Measurements from ENCODE around the gene OTULIN. TPM values are rescaled to one million over a fixed set of nuclear protein-coding genes. Genes with fewer than 3 reads are reported as not detected.

Gene OTULIN
- total and polyA plus RNA-seq, 2 of the 13 experiments (the other 11 are each of a cell fraction or from before 2014, with no cell fraction given) = 7.0 to 34.8 TPM

DNA sequence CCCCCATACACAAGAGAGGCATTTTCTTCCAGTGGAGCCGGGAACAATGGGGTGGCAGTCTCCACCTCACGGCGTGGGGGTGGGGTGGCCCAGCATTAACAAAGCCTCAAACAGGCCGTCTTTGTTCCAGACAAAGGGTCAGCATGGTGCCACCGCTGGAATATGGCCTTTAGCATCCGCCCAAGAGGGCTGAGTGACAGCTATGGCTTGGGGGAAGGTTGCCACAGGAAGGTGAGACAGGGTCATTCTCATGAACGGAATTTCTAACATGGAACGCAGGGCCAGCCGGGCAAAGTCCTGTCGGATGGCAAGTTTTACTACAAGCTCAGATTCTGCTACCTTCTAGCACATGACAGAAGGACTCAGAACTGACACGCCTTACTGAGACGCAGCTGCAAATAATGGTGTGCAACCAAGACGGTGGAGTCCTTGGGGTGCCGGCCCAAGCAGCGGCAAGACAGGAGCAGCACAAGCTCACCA lies 64.0 kb downstream of the OTULIN start (continued):
- TF ChIP-seq, protein P1, sequence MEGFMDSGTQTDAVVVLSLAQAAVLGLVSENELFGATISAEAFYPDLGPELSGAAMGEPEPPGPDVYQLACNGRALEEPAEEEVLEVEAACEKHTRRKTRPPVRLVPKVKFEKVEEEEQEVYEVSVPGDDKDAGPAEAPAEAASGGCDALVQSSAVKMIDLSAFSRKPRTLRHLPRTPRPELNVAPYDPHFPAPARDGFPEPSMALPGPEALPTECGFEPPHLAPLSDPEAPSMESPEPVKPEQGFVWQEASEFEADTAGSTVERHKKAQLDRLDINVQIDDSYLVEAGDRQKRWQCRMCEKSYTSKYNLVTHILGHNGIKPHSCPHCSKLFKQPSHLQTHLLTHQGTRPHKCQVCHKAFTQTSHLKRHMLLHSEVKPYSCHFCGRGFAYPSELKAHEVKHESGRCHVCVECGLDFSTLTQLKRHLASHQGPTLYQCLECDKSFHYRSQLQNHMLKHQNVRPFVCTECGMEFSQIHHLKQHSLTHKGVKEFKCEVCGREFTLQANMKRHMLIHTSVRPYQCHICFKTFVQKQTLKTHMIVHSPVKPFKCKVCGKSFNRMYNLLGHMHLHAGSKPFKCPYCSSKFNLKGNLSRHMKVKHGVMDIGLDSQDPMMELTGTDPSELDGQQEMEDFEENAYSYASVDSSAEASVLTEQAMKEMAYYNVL (CRISPR knock-in tag; IDR thresholded peaks at IDR 0.05; ENCODE audit: borderline replicate concordance) = peak; percentile 85; the same call in 1 of the 2 replicates
- TF ChIP-seq, protein P2, sequence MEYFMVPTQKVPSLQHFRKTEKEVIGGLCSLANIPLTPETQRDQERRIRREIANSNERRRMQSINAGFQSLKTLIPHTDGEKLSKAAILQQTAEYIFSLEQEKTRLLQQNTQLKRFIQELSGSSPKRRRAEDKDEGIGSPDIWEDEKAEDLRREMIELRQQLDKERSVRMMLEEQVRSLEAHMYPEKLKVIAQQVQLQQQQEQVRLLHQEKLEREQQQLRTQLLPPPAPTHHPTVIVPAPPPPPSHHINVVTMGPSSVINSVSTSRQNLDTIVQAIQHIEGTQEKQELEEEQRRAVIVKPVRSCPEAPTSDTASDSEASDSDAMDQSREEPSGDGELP (IDR thresholded peaks at IDR 0.05; ENCODE audit: borderline replicate concordance, low read depth) = no peak; the same call in 1 of the 2 replicates
- TF ChIP-seq MBNL3 (CRISPR knock-in tag; conservative IDR thresholded peaks at IDR 0.05) (no peak), NFE2L1 (CRISPR knock-in tag; IDR thresholded peaks at IDR 0.05; ENCODE audit: borderline replicate concordance) (no peak), ZNF432 (CRISPR knock-in tag; IDR thresholded peaks at IDR 0.05; ENCODE audit: borderline replicate concordance) (no peak), GATAD1 (CRISPR knock-in tag; IDR thresholded peaks at IDR 0.05) (peak; percentile 58; the same call in 1 of the 2 replicates), HNRNPK (IDR thresholded peaks at IDR 0.05; ENCODE audit: low read depth, low read length, poor library complexity, severe bottlenecking) (no peak), ZNF205 (CRISPR knock-in tag; IDR thresholded peaks at IDR 0.05) (peak; percentile 94), MATR3 (CRISPR knock-in tag; IDR thresholded peaks at IDR 0.05) (no peak), ZNF343 (CRISPR knock-in tag; IDR thresholded peaks at IDR 0.05) (0 out of 2 replicates have a peak, but pooled peaks have one; percentile 37), STAG1 (CRISPR knock-in tag; IDR thresholded peaks at IDR 0.05) (peak; percentile 37; the same call in 1 of the 2 replicates), ZNF431 (CRISPR knock-in tag; IDR thresholded peaks at IDR 0.05; ENCODE audit: borderline replicate concordance, low read depth) (0 out of 2 replicates have a peak, but pooled peaks have one; percentile 38), ATF7-NPFF (CRISPR knock-in tag; IDR thresholded peaks at IDR 0.05; ENCODE audit: low read depth) (no peak), SP5 (CRISPR knock-in tag; IDR thresholded peaks at IDR 0.05; ENCODE audit: borderline replicate concordance, low read depth) (peak; percentile 93), SAFB2 (CRISPR knock-in tag; IDR thresholded peaks at IDR 0.05; ENCODE audit: borderline replicate concordance, low read depth) (no peak), ZZZ3 (CRISPR knock-in tag; IDR thresholded peaks at IDR 0.05; ENCODE audit: borderline replicate concordance) (no peak; the same call in 1 of the 2 replicates)
- TF ChIP-seq, protein P3, sequence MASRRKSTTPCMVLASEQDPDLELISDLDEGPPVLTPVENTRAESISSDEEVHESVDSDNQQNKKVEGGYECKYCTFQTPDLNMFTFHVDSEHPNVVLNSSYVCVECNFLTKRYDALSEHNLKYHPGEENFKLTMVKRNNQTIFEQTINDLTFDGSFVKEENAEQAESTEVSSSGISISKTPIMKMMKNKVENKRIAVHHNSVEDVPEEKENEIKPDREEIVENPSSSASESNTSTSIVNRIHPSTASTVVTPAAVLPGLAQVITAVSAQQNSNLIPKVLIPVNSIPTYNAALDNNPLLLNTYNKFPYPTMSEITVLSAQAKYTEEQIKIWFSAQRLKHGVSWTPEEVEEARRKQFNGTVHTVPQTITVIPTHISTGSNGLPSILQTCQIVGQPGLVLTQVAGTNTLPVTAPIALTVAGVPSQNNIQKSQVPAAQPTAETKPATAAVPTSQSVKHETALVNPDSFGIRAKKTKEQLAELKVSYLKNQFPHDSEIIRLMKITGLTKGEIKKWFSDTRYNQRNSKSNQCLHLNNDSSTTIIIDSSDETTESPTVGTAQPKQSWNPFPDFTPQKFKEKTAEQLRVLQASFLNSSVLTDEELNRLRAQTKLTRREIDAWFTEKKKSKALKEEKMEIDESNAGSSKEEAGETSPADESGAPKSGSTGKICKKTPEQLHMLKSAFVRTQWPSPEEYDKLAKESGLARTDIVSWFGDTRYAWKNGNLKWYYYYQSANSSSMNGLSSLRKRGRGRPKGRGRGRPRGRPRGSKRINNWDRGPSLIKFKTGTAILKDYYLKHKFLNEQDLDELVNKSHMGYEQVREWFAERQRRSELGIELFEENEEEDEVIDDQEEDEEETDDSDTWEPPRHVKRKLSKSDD (CRISPR knock-in tag; IDR thresholded peaks at IDR 0.05; ENCODE audit: low read depth) = no peak
- TF ChIP-seq, protein P4, sequence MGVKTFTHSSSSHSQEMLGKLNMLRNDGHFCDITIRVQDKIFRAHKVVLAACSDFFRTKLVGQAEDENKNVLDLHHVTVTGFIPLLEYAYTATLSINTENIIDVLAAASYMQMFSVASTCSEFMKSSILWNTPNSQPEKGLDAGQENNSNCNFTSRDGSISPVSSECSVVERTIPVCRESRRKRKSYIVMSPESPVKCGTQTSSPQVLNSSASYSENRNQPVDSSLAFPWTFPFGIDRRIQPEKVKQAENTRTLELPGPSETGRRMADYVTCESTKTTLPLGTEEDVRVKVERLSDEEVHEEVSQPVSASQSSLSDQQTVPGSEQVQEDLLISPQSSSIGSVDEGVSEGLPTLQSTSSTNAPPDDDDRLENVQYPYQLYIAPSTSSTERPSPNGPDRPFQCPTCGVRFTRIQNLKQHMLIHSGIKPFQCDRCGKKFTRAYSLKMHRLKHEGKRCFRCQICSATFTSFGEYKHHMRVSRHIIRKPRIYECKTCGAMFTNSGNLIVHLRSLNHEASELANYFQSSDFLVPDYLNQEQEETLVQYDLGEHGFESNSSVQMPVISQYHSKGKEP (CRISPR knock-in tag; IDR thresholded peaks at IDR 0.05) = no peak
- TF ChIP-seq, protein P5, sequence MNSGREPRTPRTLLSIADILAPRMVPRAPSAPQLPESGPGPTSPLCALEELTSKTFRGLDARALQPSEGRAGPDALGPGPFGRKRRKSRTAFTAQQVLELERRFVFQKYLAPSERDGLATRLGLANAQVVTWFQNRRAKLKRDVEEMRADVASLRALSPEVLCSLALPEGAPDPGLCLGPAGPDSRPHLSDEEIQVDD (CRISPR knock-in tag; IDR thresholded peaks at IDR 0.05; ENCODE audit: borderline replicate concordance) = no peak
- TF ChIP-seq, protein P6, sequence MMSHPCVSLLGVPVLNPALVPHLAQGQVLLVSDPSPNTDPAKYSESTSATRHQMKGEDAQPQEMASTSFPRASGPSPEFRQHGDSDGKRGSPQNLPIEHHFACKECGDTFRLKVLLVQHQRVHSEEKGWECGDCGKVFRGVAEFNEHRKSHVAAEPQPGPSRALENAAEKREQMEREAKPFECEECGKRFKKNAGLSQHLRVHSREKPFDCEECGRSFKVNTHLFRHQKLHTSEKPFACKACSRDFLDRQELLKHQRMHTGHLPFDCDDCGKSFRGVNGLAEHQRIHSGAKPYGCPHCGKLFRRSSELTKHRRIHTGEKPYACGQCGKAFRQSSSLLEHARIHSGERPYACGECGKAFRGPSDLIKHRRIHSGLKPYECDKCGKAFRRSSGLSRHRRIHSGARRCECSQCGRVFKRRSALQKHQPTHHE (CRISPR knock-in tag; IDR thresholded peaks at IDR 0.05; ENCODE audit: borderline replicate concordance) = peak; percentile 58; the same call in 1 of the 2 replicates

Measured in HepG2 (cell line).